ENCODE data around the gene MYO9A.

The MYO9A gene

DNA sequence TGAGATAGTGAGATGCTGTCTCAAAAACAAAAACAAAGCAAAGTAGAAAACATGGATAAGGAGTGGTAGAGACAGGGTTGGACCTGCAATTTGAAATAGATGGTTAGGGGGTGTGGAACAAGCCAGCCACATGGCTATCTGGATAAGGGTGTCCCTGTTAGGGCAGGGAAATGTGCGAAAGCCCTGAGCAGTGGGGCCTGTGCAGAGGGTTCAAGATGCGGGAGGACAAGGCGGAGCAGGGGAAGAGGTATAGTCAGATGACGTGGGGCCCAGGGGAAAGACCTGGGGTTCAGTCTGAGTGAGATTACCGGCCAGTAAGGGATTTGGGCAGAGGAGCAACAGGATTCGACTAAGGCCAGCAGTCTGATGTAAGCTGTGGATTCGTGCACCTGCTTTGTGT lies 326.0 kb downstream of the MYO9A start:
- no peak overlapping the region for H3K27ac ChIP-seq (replicated peaks)
- no peak overlapping the region for H3K4me3 ChIP-seq (replicated peaks; ENCODE audit: insufficient read depth, low read length)
- H3K27me3 ChIP-seq (ENCODE audit: insufficient read depth, poor library complexity, severe bottlenecking): no peaks in the 10 kb centered on the region
- DNase-seq (ENCODE audit: low read depth in 1 of 2, low spot score in 1 of 2): no peak
- TF ChIP-seq SPI1 (IDR thresholded peaks at IDR 0.05; ENCODE audit: borderline replicate concordance, low read depth) (no peak), CTCF (IDR thresholded peaks at IDR 0.05; ENCODE audit: insufficient read depth, low read length) (no peak), POLR2AphosphoS5 (IDR thresholded peaks at IDR 0.05; ENCODE audit: low read depth) (no peak), GABPA (IDR thresholded peaks at IDR 0.05; ENCODE audit: low read depth) (no peak)
- TF ChIP-seq, protein P1, sequence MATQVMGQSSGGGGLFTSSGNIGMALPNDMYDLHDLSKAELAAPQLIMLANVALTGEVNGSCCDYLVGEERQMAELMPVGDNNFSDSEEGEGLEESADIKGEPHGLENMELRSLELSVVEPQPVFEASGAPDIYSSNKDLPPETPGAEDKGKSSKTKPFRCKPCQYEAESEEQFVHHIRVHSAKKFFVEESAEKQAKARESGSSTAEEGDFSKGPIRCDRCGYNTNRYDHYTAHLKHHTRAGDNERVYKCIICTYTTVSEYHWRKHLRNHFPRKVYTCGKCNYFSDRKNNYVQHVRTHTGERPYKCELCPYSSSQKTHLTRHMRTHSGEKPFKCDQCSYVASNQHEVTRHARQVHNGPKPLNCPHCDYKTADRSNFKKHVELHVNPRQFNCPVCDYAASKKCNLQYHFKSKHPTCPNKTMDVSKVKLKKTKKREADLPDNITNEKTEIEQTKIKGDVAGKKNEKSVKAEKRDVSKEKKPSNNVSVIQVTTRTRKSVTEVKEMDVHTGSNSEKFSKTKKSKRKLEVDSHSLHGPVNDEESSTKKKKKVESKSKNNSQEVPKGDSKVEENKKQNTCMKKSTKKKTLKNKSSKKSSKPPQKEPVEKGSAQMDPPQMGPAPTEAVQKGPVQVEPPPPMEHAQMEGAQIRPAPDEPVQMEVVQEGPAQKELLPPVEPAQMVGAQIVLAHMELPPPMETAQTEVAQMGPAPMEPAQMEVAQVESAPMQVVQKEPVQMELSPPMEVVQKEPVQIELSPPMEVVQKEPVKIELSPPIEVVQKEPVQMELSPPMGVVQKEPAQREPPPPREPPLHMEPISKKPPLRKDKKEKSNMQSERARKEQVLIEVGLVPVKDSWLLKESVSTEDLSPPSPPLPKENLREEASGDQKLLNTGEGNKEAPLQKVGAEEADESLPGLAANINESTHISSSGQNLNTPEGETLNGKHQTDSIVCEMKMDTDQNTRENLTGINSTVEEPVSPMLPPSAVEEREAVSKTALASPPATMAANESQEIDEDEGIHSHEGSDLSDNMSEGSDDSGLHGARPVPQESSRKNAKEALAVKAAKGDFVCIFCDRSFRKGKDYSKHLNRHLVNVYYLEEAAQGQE (IDR thresholded peaks at IDR 0.05; ENCODE audit: insufficient replicate concordance, low read depth): no peak

GRCh38 chr15:71790081-71790480 lies 327.9 kb downstream of the MYO9A start:
- Histone ChIP-seq H3K27me3 (ENCODE audit: insufficient read depth, poor library complexity, severe bottlenecking) (no peaks in the 10 kb centered on the region), H3K27ac (replicated peaks) (no peak overlapping the region), H3K4me3 (replicated peaks; ENCODE audit: insufficient read depth, low read length) (no peak overlapping the region)
- DNase-seq (ENCODE audit: low read depth in 1 of 2, low spot score in 1 of 2): no peak
- no peak for TF ChIP-seq POLR2AphosphoS5 (IDR thresholded peaks at IDR 0.05; ENCODE audit: low read depth)
- TF ChIP-seq CTCF (IDR thresholded peaks at IDR 0.05; ENCODE audit: insufficient read depth, low read length): no peak
- TF ChIP-seq, protein P1 (IDR thresholded peaks at IDR 0.05; ENCODE audit: insufficient replicate concordance, low read depth): no peak
- no peak for TF ChIP-seq GABPA (IDR thresholded peaks at IDR 0.05; ENCODE audit: low read depth)
- TF ChIP-seq SPI1 (IDR thresholded peaks at IDR 0.05; ENCODE audit: borderline replicate concordance, low read depth): no peak

GRCh38 chr15:71789616-71790015 lies 328.3 kb downstream of the MYO9A start:
- DNase-seq (ENCODE audit: low read depth in 1 of 2, low spot score in 1 of 2): no peak
- no peak for TF ChIP-seq POLR2AphosphoS5 (IDR thresholded peaks at IDR 0.05; ENCODE audit: low read depth)
- no peak for TF ChIP-seq GABPA (IDR thresholded peaks at IDR 0.05; ENCODE audit: low read depth)
- TF ChIP-seq, protein P1 (IDR thresholded peaks at IDR 0.05; ENCODE audit: insufficient replicate concordance, low read depth): no peak
- TF ChIP-seq SPI1 (IDR thresholded peaks at IDR 0.05; ENCODE audit: borderline replicate concordance, low read depth): no peak
- no peak for TF ChIP-seq CTCF (IDR thresholded peaks at IDR 0.05; ENCODE audit: insufficient read depth, low read length)
- Histone ChIP-seq H3K27ac (replicated peaks) (no peak overlapping the region), H3K4me3 (replicated peaks; ENCODE audit: insufficient read depth, low read length) (no peak overlapping the region), H3K27me3 (ENCODE audit: insufficient read depth, poor library complexity, severe bottlenecking) (no peaks in the 10 kb centered on the region)
